ENCODE measurements around the gene UBE2QL1. TPM values are rescaled to one million over a fixed set of nuclear protein-coding genes. Genes with fewer than 3 reads are reported as not detected.

Gene UBE2QL1
- total RNA-seq, 1 donor from 2014 or later = 2.5 TPM

DNA sequence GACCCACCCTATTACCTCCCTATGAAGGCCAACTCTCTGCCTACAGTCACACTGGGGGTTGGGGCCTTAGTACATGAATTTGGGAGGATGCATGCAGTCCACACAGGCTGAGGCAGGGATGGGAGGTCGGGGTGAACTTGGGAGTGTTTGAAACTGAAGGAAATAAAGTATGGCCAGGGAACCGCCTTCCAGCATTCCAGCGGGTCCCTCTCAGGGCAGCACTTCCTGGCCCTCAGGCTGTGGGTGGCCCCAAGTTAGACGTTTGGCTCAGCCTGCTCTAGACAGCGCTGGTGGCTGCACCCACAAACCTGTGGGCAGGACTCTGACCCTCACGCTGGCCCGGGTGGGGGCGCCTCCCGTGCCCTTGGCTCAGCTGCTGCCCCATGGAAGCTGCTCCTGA lies 74.3 kb downstream of the UBE2QL1 start:
- intact Hi-C loops (cut with DNase I) = no loop called here
- Histone ChIP-seq H3K36me3 (no peaks in the 10 kb centered on the region), H3K27me3 (no peaks in the 10 kb centered on the region), H3K27ac (no peak overlapping the region), H3K9me3 (no peaks in the 10 kb centered on the region), H3K4me1 (no peaks in the 10 kb centered on the region), H3K4me3 (no peak overlapping the region)
- DNase-seq (ENCODE audit: extremely low spot score in 2 of 2) = peak in 1 of 2 donors; percentile 90
- TF ChIP-seq, protein P1, sequence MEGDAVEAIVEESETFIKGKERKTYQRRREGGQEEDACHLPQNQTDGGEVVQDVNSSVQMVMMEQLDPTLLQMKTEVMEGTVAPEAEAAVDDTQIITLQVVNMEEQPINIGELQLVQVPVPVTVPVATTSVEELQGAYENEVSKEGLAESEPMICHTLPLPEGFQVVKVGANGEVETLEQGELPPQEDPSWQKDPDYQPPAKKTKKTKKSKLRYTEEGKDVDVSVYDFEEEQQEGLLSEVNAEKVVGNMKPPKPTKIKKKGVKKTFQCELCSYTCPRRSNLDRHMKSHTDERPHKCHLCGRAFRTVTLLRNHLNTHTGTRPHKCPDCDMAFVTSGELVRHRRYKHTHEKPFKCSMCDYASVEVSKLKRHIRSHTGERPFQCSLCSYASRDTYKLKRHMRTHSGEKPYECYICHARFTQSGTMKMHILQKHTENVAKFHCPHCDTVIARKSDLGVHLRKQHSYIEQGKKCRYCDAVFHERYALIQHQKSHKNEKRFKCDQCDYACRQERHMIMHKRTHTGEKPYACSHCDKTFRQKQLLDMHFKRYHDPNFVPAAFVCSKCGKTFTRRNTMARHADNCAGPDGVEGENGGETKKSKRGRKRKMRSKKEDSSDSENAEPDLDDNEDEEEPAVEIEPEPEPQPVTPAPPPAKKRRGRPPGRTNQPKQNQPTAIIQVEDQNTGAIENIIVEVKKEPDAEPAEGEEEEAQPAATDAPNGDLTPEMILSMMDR (IDR thresholded peaks at IDR 0.05) = no peak
- TF ChIP-seq POLR2AphosphoS5 (IDR thresholded peaks at IDR 0.05; ENCODE audit: insufficient read depth in 1 of 2, low read depth in 1 of 2) = no peak
- no peak for TF ChIP-seq POLR2A (IDR thresholded peaks at IDR 0.05)

- no peak overlapping the region for H3K27ac ChIP-seq
- TF ChIP-seq POLR2AphosphoS5 (IDR thresholded peaks at IDR 0.05; ENCODE audit: insufficient read depth in 1 of 2, low read depth in 1 of 2) (no peak), POLR2A (IDR thresholded peaks at IDR 0.05) (no peak)
- TF ChIP-seq, protein P1 (IDR thresholded peaks at IDR 0.05) = no peak
- no peaks in the 10 kb centered on the region for H3K4me1 ChIP-seq
- intact Hi-C loops (cut with DNase I) = no loop called here
- no peaks in the 10 kb centered on the region for H3K27me3 ChIP-seq
- DNase-seq (ENCODE audit: extremely low spot score in 2 of 2) = peak in 1 of 2 donors; percentile 79
- no peaks in the 10 kb centered on the region for H3K9me3 ChIP-seq
- H3K36me3 ChIP-seq = no peaks in the 10 kb centered on the region
- no peak overlapping the region for H3K4me3 ChIP-seq
Measured at GRCh38 chr5:6525422-6525821, 76.8 kb downstream of the UBE2QL1 start.

GRCh38 chr5:6525910-6526309 lies 77.3 kb downstream of the UBE2QL1 start:
- no peak overlapping the region for H3K4me3 ChIP-seq
- intact Hi-C loops (cut with DNase I) = no loop called here
- DNase-seq (ENCODE audit: extremely low spot score in 2 of 2) = peak in 1 of 2 donors; percentile 74
- no peaks in the 10 kb centered on the region for H3K27me3 ChIP-seq
- H3K9me3 ChIP-seq = no peaks in the 10 kb centered on the region
- H3K4me1 ChIP-seq = no peaks in the 10 kb centered on the region
- no peak for TF ChIP-seq POLR2A (IDR thresholded peaks at IDR 0.05)
- TF ChIP-seq, protein P1 (IDR thresholded peaks at IDR 0.05) = no peak
- TF ChIP-seq POLR2AphosphoS5 (IDR thresholded peaks at IDR 0.05; ENCODE audit: insufficient read depth in 1 of 2, low read depth in 1 of 2) = no peak
- H3K36me3 ChIP-seq = no peaks in the 10 kb centered on the region
- no peak overlapping the region for H3K27ac ChIP-seq

- DNase-seq (ENCODE audit: extremely low spot score in 2 of 2) = no peak
- Histone ChIP-seq H3K27ac (no peak overlapping the region), H3K9me3 (no peaks in the 10 kb centered on the region), H3K36me3 (no peaks in the 10 kb centered on the region), H3K4me3 (no peak overlapping the region), H3K27me3 (no peaks in the 10 kb centered on the region), H3K4me1 (no peaks in the 10 kb centered on the region)
- intact Hi-C loops (cut with DNase I) = no loop called here
- TF ChIP-seq POLR2AphosphoS5 (IDR thresholded peaks at IDR 0.05; ENCODE audit: insufficient read depth in 1 of 2, low read depth in 1 of 2) (no peak), POLR2A (IDR thresholded peaks at IDR 0.05) (no peak)
- TF ChIP-seq, protein P1 (IDR thresholded peaks at IDR 0.05) = no peak
Measured at GRCh38 chr5:6527749-6528455, 79.2 kb downstream of the UBE2QL1 start.

- TF ChIP-seq POLR2AphosphoS5 (IDR thresholded peaks at IDR 0.05; ENCODE audit: insufficient read depth in 1 of 2, low read depth in 1 of 2) = no peak
- no peak for TF ChIP-seq POLR2A (IDR thresholded peaks at IDR 0.05)
- TF ChIP-seq, protein P1 (IDR thresholded peaks at IDR 0.05) = no peak
- intact Hi-C loops (cut with DNase I) = no loop called here
- Histone ChIP-seq H3K36me3 (no peaks in the 10 kb centered on the region), H3K9me3 (no peaks in the 10 kb centered on the region), H3K27me3 (no peaks in the 10 kb centered on the region), H3K4me1 (no peaks in the 10 kb centered on the region), H3K27ac (no peak overlapping the region), H3K4me3 (no peak overlapping the region)
- no peak for DNase-seq (ENCODE audit: extremely low spot score in 2 of 2)
Measured at GRCh38 chr5:6535594-6535993, 86.9 kb downstream of the UBE2QL1 start.
